Measurements from ENCODE around the gene KIRREL3.
"Not testable (repeated sequence)": the region's sequence is repeated elsewhere in the genome, so short reads cannot be mapped to it uniquely, and the experiment has no call there.

KIRREL3 gene

DNA sequence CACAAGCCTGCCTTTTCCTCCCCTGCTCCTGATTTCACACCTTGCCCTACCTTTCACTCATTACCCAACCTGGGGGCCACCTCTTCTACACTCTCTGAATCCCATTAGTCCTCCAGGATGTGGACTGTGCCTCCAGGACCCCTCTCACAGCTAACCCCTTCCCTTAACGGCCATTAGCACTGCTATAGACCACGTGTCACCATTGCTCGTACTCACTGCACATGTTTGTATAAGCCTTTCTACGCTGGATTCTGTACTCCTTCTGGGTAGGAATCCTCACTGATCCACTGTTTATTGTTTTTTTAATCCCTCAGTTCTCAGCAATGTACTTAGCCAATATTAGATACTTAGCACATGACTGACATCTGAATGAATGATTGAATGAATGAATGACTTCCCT is 40.9 kb downstream of the KIRREL3 start:
- no peak for DNase-seq (ENCODE audit: low read depth, low spot score)

DNA sequence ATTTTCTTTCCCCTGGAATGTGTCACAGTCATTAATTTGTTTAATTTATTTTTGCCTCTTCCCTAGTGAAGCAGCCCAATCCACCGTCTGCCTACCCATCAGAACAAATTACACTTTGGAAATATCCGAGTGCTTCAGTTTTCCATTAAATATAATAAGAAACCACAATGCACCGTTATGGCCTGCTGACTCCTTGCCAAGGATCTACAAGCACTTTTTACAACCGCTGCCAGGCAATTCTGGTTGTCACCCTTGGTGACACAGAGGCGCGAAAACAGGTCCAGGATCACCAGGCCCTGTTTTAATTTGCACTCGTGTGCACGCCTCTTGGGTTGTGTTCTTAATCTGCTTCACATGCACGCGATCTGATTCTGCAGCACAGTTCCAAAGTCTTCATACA is 43.9 kb downstream of the KIRREL3 start:
- no peak for DNase-seq (ENCODE audit: low read depth, low spot score)

DNA sequence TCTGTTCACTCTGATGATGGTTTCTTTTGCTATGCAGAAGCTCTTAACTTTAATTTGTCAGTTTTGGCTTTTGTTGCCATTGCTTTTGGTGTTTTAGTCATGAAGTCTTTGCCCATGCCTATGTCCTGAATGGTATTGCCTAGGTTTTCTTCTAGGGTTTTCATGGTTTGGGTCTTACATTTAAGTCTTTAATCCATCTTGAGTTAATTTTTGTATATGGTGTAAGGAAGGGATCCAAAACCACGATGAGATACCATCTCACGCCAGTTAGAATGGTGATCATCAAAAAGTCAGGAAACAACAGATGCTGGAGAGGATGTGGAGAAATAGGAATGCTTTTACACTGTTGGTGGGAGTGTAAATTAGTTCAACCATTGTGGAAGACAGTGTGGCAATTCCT is 48.0 kb downstream of the KIRREL3 start:
- DNase-seq (ENCODE audit: low read depth, low spot score): not testable (repeated sequence)

DNA sequence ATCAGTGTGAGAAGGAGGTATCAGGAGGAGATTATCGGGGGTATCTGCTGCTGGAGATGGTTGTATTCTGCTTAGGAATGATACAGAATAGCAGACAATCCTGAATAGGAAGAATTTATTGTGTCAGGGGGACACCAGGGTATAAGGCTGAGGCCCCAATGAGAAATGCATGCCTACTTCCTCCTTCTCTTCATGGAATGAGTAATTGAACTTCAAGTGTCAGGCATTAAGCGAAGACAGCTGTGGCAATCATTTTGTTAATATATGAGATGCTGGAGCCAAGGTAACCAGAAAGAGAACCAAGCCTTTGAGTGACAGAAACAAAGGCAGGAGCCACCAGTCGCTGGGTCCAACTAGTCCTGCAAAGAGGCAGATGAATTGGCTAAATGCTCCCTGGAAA is 49.1 kb downstream of the KIRREL3 start:
- DNase-seq (ENCODE audit: low read depth, low spot score): no peak

DNA sequence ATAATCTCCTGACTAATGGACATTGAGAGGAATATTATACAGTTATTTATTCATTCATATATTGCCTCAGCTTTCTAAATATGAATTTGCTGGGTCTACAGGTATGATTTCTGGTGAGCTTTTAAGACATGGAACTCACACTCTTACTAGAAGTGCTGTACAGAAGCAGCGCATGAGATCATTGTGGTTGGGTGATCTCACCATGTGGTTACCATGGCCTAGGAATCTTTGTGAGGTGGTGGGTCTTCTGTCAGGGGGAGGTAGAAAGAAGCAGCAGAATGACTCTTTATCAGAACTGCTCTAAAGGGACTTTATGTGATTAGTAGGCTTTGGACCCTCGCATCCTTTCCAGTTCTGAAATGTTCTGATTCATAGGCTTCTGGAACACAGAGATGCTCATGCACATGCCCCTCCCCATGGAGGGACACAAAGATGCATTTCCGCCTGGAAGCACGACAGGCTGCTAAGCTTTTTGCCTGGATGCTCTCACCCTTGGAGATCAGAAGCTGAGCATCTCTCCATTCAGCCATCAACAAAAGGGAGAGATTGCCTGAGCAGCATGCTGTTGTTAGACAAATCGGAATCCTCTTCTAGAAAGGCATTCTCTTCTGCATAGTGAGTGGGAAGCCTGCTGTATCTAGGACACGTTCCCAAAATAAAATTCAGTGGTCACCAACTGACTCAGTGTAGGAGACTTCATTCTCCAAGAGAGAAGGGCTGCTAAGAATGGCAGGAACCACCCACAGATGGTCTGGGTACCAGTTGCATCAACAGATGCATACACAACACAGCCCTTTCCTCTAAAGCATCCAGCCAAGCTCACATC is 51.3 kb downstream of the KIRREL3 start:
- DNase-seq (ENCODE audit: low read depth, low spot score): no peak

DNA sequence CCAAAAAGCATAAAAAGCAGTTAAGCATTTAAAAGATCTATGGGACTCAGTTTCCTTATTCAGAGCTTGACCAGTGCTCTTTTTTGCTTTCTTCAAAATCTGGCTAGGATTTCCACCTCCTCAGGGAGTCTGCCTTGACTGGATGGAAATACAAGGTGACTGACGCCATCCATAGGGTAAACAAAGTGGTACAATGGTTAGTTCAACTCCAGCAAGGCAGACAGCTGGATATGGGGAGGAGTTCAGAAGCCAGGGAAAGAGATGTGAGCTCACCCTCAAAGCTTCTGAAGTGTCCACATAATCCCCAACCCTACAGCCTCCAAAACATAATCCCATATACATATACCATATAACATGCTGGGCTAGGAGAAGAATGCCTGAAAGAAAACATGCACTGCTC is 52.0 kb downstream of the KIRREL3 start:
- DNase-seq (ENCODE audit: low read depth, low spot score): no peak

DNA sequence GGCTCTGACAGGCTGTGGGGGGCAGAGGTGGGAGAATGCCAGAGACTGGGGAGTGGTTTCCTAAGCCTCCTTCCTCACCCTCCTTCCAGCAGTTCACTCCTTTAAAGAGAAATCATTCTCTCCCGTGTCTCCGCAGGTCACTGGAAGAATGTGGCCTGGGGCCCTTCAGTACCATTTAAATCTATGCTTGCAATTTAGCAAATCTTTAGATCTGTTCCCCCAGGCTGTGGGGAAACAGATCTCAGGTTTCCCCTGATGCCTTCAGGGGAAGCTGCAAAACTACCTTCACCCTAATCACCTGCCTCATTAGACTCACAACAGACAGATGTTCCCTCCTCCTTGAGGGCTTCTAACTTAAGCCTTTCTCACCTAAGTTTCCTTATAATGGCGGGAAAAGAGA is 55.3 kb downstream of the KIRREL3 start:
- DNase-seq (ENCODE audit: low read depth, low spot score): no peak

DNA sequence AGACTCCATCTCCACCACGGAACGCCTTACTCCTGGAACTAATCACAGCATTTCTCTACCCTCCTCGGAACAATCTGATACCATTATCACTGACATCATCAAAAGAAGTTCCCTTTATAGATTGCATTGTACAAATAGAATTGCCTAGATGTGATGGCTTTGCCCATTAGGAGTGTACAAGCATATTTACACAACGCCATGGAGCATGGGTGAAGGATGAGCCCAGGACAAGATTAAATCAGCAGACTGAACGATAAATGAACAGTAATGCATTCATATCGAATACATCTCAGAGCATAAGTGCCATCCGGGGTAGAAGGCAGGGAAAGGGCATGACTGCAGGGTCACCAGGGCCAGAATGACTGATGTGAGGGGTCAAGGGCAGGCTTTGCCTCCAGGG is 57.3 kb downstream of the KIRREL3 start:
- no peak for DNase-seq (ENCODE audit: low read depth, low spot score)

DNA sequence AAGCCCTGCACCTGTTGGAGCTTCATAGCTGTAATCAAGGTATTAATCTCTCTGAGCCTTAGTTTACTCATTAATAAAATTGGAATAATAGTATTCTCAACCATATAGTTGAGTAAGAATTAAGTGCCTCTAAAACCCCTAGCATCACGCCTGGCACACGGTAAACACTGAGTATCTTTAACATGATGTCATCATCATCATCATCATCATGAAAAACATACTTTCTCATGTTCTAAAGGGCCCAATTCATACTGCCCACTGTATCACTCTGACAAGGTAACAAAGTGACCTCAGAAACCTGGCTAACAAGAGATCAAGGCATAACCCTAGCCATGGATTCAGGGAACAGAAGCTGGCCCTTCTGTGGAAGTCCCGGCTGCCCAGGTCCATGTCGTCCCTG is 58.4 kb downstream of the KIRREL3 start:
- no peak for DNase-seq (ENCODE audit: low read depth, low spot score)

DNA sequence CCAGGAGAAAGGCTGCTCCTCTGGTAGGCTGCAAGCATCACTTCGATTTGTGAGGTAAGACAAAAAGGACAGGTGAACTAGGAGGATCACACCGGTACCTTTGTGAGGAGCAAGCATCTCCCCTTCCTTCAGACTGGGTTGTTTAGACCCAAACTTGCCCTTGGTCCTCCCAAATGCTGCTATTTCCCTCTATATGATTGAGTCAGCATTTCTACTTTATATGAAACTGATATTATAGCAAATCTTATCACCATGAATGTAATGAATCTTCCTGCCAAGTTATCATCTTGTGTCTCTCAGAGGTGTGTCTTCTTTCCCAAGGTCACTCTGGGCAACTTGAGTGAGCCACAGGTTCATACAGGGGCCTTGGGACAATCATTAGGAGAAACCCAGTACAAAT is 61.0 kb downstream of the KIRREL3 start:
- no peak for DNase-seq (ENCODE audit: low read depth, low spot score)

DNA sequence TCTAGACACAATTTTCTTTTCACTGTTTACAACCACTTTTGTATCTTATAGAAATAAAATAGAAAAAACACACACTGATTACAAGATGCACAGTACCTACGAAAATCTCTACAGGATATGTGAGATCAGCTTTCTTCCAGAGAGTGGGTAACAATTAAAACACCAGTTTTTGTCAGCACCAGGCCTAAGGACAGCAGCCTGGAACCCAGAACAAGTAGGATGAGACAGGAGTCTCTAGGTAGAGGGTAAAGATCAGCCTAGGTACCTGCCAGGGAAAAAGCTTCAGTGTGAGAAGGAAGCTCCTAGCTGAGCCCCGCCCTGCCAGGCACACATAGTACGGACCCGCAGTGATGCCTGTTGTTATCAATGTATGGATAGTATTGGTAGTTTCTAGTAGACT is 61.9 kb downstream of the KIRREL3 start:
- DNase-seq (ENCODE audit: low read depth, low spot score): no peak

DNA sequence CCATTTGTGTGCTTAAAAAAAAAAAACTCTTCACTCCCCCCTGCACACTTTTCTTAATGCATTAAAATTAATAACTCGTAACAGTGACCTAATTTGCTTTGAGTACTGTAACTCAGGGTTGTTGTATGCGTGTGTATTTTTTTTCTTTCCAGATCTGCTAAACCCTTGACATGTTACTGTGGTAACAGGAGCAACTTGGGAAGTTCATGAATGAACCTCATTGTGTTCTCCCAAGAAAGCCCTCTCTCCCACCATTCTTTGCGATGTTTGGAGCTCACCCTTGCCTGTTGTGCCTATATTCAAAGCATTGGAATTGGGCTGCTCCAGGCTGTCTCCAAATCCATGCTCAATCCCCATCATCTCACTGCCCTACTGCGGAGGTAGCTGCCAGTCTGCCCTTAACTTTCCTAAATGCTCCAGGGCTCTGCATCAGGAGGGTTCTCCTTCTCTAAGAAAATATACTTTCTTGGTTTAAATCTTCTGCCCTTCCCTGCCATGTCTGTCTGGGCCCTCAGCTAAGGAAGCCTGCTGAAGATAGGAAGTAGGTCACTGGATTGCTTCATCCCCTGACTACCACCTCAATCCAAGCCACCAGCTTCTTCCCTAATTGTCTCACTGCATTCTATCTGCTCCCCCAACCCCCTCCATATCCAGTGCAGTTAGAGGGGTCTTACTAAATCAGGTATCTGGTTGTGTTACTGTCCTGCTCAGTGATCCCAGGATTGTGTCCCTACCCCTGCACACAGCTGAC is 70.3 kb downstream of the KIRREL3 start:
- no peak for DNase-seq (ENCODE audit: low read depth, low spot score)

DNA sequence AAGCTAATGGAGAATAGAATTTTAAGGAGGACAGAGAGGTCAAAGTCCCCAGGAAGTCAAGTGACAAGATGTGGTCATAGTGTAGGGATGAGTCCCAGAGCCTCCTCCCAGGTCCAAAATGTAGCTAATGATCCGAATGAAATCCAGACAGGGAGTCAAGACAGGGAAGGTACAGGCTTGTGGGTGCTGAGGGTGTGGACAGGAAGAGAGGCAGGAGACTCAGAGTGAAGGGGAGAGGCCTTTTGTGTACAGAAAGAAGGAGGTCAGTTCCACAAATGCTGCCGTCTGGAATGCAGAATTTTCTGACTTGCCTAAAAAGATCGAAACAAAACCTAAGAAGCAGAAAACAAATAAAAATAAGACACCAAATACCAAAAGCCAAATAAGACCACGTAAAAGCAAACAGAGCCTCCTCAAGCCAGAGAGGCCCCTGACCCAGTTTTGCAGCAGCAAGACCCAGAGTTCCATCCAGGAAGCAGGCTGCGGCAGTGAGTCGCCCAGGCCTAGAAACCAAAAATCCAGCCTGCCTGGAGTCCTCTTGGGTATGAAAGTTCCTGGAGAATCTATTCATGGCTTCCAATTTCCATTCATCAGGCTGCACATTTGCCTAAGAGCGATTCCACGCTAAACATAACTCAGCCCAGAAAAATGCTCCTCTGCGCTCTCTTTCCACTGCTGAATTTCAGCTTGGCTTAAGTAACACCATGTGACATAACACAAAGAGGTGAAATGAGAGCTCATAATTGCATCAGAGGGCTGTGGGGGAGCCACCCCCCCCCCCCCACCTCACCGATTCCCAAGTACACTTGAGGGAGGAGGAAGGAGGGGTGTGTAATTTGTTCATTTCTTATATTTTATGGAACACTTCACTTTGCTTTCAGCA is 71.2 kb downstream of the KIRREL3 start:
- no peak for DNase-seq (ENCODE audit: low read depth, low spot score)

DNA sequence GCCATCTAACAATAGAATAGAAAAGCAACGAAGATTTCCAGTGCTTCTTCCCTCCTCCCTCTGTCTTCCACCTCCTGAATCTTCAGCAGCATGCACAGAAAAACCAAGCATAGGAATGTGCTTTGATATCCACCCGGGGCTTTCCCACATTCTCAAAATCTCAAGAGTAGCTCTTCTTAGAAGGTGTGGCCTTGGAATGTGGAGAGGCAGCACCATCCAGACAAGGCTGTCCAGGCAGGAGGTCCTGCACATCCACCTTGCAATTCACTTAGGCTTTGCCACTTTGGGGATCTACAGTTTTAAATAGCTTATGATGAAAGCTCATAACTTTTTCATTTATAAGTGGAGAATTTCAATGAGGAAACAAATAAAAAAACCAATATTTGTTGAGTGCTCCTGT is 72.9 kb downstream of the KIRREL3 start:
- DNase-seq (ENCODE audit: low read depth, low spot score): no peak

DNA sequence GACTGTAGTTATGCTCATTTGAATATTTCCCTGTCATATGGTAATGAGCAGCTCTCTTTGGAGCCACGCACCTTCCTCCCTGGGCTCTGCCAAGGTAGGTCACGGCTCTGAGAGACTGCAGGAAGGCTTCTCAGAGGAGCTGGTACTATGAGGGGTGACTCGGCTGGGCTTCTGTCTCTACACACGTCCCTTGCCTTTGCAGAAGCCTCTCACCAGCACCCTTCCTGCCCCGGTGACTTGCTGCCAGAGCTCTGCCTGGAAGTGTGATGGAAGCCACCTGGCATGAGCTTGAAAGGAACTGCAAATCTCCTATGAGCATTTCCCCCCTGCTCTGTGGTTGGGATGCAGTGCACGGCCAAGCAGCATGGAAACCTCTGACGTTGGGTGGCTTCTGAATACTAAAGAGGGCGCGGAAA is 74.2 kb downstream of the KIRREL3 start:
- DNase-seq (ENCODE audit: low read depth, low spot score): no peak

DNA sequence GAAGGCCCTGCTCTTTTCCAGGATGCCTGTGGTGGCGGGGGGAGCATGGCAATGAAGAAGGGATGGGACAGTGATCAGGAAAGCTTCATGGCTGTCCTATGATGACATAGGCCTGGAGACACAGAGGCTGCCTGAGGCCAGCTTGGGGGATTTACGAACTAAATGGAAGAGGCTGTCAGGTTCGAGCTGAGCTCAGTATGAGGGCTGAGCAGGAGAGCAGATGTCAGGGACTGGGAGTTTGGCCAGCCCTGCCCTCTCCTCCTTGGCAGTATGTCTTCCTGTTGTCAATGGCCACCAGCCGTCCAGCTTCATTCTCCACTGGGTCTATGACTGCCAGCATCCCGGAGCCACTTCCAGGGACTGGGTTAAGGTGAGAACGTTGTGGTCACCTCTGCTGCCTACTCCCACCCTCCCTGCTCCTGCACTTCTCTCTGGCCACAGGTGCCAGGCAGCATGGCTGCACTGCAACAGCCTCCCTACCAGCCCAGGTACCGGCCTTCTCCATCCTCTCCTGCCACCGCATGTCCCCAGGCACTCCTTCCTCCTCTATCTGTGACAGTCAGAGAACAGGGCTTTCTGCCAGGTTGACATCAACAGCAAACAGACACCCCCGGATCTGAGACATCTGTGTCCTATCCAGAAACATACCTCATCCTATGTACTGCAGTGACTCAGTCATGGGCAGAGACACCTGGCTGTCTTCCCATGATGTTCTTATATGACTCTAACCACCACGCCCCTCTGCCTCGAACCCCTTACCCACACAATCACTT is 75.1 kb downstream of the KIRREL3 start:
- no peak for DNase-seq (ENCODE audit: low read depth, low spot score)

DNA sequence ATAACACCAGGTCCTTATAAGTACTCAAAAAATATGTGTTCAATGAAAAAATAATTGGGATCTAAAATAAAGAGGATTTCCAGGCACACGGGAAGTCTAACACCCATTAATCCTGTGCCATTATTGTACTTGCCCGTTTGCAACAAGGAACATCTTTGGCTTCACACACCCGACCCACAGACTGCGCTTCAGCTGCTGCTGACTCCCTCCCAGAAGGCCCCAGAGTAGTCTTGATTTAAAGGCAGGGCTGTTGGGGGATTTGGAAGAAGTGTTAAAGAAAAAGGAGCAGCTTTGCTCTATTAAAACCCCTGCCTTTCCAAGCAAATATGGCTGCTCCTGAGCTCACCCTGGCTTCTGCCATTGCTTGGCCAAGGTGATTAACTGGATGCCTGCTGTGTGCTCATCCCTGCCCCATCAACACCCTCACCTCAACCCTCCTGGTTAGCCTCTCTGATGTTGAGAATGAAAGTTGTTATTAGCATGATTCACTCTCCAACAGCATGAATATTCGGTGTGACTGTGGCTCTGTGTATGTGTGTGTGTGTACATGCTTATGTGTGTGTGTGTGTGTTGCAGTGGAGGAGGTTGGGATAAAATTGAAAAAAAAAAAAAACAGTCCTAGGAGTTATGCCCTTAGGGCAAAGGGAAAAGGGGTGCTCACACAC is 76.1 kb downstream of the KIRREL3 start:
- DNase-seq (ENCODE audit: low read depth, low spot score): no peak

DNA sequence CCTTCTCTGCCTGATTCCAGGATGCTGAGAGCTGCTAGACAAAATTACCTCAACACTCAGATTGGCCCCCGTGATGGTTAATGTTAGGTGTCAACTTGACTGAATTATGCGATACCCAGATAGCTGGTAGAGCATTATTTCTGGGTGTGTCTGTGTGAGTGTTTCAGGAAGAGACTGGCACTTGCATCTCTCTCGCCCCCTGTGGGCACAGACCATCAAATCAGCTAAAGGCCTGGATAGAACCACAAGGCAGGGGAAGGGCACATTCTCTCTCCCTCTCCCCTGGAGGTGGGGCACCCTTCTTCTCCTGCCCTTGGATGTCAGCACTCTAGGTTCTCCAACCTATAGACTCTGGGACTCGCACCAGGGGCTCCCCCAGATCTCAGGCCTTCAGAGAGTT is 79.7 kb downstream of the KIRREL3 start:
- no peak for DNase-seq (ENCODE audit: low read depth, low spot score)

DNA sequence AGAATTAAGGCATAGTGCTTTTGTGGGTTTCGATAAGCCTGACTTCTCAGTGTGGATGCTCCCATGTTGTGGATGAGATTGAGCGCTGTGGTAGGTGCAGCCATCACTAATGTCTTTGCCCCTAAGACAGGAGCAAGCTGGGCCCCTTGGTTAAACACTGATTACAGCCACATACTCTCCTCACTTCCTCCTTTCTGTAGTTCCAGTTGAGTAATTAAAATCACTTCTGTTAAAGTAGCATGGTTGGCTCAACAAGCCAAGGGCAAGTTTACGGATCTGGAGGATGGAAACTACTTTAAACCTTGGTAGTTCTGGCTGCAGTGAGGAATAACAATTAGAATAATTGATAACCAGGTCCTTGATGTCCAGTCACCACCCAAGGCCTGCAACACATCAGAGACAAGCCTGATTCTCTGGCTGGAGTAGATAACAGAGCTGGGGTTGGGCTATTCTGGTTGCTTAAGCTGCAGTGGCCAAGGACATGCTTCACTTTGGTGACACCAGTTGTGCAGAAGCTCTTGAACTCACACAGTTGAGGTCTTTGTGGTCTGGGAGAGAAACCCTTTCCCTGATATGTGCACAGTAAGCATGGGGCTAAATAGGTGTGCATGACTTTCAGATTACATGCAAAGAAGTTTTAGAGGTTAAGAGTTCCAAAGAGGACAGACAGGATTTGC is 81.3 kb downstream of the KIRREL3 start:
- no peak for DNase-seq (ENCODE audit: low read depth, low spot score)

DNA sequence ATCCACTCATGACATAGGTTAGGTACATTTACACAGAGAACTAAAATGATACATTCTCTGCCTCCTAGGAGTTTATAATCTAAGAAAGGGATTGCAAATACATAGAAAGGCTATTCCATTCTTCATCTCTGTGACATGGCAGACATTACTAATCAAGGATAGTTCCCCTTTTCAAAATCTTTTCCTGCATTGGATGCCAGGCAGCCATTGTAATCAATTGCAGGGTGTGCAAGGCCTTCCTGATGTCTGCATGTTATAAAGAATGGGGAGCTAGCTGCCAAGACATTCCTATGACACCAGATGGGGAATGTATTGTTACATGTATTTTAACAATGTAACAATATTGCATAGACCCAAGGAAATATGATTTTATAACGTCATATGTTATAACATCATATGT is 82.0 kb downstream of the KIRREL3 start:
- no peak for DNase-seq (ENCODE audit: low read depth, low spot score)

Data from smooth muscle cell of the brain vasculature (primary cell).